B cell (primary cell): ENCODE measurements around the gene POLA2. TPM values are rescaled to one million over a fixed set of nuclear protein-coding genes. Genes with fewer than 3 reads are reported as not detected.

Experiments
- ATAC-seq: fragments of 200-7000 bp; cut with Tn5 transposase; one replicate; pipeline ENCODE4 v1.10.0; 2021; ENCODE audit warnings: low read depth, mild to moderate bottlenecking, moderate number of reproducible peaks, moderate library complexity
- CTCF ChIA-PET: fragments of 350-600 bp; sonication (Branson Sonifier 250); formaldehyde crosslinking; loops from one replicate; lab custom pipeline; 2021; ENCODE audit warnings: antibody characterized with exemption, inconsistent platforms; lab: Charles Lee
- POLR2A ChIA-PET: fragments of 350-600 bp; sonication (Branson Sonifier 250); formaldehyde crosslinking; loops from one replicate; lab custom pipeline; 2021; ENCODE audit warnings: antibody characterized with exemption; lab: Charles Lee
- DNase-seq: peaks from one replicate; pipeline ENCODE4 v3.0.0; 2013
- H2AFZ ChIP-seq: 2 replicates; pipeline ENCODE4 v1.6.1; 2012; ENCODE audit warnings: mild to moderate bottlenecking, low read depth, low read length; ENCODE audit not compliant: insufficient read depth, poor library complexity, severe bottlenecking
- H3K27ac ChIP-seq, 2 donors: 1 replicate in 1 of 2; 2 replicates in 1 of 2; pipeline ENCODE4 v1.5.1; 2012 to 2013; ENCODE audit warnings: low read length in 2 of 2, mild to moderate bottlenecking in 2 of 2, moderate library complexity in 1 of 2
- H3K27me3 ChIP-seq, 4 experiments: fragments of 200-600 bp in 1 of 4; sonication (generic) in 1 of 4; replicated peaks in 1 of 4; 1 replicate in 2 of 4; 2 replicates in 2 of 4; pipeline versions ENCODE4 v1.6.1 to v1.7.0; 2013 to 2016; ENCODE audit warnings: low read length in 3 of 4, mild to moderate bottlenecking in 2 of 4, mixed read lengths in 1 of 4, moderate library complexity in 1 of 4; ENCODE audit not compliant: insufficient read depth in 4 of 4, control insufficient read depth in 3 of 4; ENCODE audit errors: control extremely low read depth in 1 of 4
- H3K36me3 ChIP-seq, 2 experiments: replicated peaks in 1 of 2; 1 replicate in 1 of 2; 2 replicates in 1 of 2; pipeline versions ENCODE4 v1.6.1 to v1.7.1; 2013; ENCODE audit warnings: low read length in 1 of 2; ENCODE audit not compliant: insufficient read depth in 2 of 2, control insufficient read depth in 1 of 2; ENCODE audit errors: control extremely low read depth in 1 of 2, extremely low read depth in 1 of 2
- H3K4me1 ChIP-seq, 2 donors: fragments of 200-600 bp in 1 of 2; sonication (generic) in 1 of 2; 1 replicate in 1 of 2; 2 replicates in 1 of 2; pipeline versions ENCODE4 v1.5.1 to v1.6.1; 2013 to 2017; ENCODE audit warnings: low read length in 2 of 2; ENCODE audit not compliant: control insufficient read depth in 2 of 2, insufficient read depth in 2 of 2
- H3K4me2 ChIP-seq: replicated peaks from 2 replicates; pipeline ENCODE3; 2012; ENCODE audit warnings: mild to moderate bottlenecking, low read depth, low read length; ENCODE audit not compliant: poor library complexity, severe bottlenecking
- H3K4me3 ChIP-seq, 5 experiments: fragments of 200-600 bp in 1 of 5; sonication (generic) in 1 of 5; 1 replicate in 3 of 5; 2 replicates in 2 of 5; pipeline versions ENCODE4 v1.5.1 to v1.7.0; 2011 to 2016; ENCODE audit warnings: low read length in 4 of 5, mild to moderate bottlenecking in 4 of 5, low read depth in 2 of 5, control low read depth in 1 of 5, moderate library complexity in 1 of 5; ENCODE audit not compliant: insufficient read depth in 1 of 5; ENCODE audit errors: control extremely low read depth in 1 of 5, extremely low read depth in 1 of 5
- H3K79me2 ChIP-seq: fragments of 200-600 bp; sonication (generic); one replicate; pipeline ENCODE4 v1.6.0; 2016; ENCODE audit warnings: low read length; ENCODE audit not compliant: control insufficient read depth, insufficient read depth
- H3K9ac ChIP-seq: fragments of 200-600 bp; sonication (generic); 2 replicates; pipeline ENCODE4 v1.6.1; 2017; ENCODE audit warnings: mild to moderate bottlenecking, low read length, moderate library complexity
- H3K9me3 ChIP-seq, 3 donors: one replicate each; pipeline versions ENCODE4 v1.6.1 to v1.7.1; 2013; ENCODE audit warnings: low read length in 2 of 3; ENCODE audit not compliant: control insufficient read depth in 2 of 3, insufficient read depth in 1 of 3; ENCODE audit errors: control extremely low read depth in 1 of 3
- H4K20me1 ChIP-seq: 2 replicates; pipeline ENCODE4 v1.6.0; 2012; ENCODE audit warnings: mild to moderate bottlenecking, low read length; ENCODE audit not compliant: insufficient read depth, control insufficient read depth, poor library complexity, severe bottlenecking
- H3K27ac Mint-ChIP-seq: one replicate; pipeline ENCODE4 v1.8.0; 2021; ENCODE audit warnings: mixed read lengths
- H3K27me3 Mint-ChIP-seq: one replicate; pipeline ENCODE4 v1.8.0; 2021; ENCODE audit warnings: mixed read lengths
- H3K4me1 Mint-ChIP-seq: one replicate; pipeline ENCODE4 v1.8.0; 2021; ENCODE audit warnings: mixed read lengths
- H3K4me3 Mint-ChIP-seq: one replicate; pipeline ENCODE4 v1.8.0; 2021; ENCODE audit warnings: mixed read lengths
- H3K9me3 Mint-ChIP-seq: one replicate; pipeline ENCODE4 v1.8.0; 2022; ENCODE audit warnings: mixed read lengths; ENCODE audit not compliant: insufficient read depth
- CTCF ChIP-seq: fragments of 200-600 bp; IDR thresholded peaks from one replicate; pipeline ENCODE4 v1.8.0; 2022; ENCODE audit warnings: antibody characterized with exemption, mild to moderate bottlenecking
- EZH2 ChIP-seq: IDR thresholded peaks from 2 replicates; pipeline ENCODE4 v1.6.1; 2012; ENCODE audit warnings: borderline replicate concordance, low read depth, mild to moderate bottlenecking, moderate library complexity, low read length; ENCODE audit not compliant: insufficient read depth, poor library complexity, severe bottlenecking
- WGBS: methylation state at CpG from one replicate; pipeline ENCODE4 v1.1.5; 2013; ENCODE audit warnings: missing lambda C conversion rate; ENCODE audit not compliant: insufficient coverage; 5-methylcytosine and 5-hydroxymethylcytosine counted together
- intact Hi-C: fragments of 100-400 bp; cut with micrococcal nuclease; formaldehyde crosslinking; loops from one replicate; pipeline ENCODE4 v1.10.0; 2022
- polyA plus RNA-seq: library from polyadenylated mRNA; depleted of rRNA; stranded (reverse); fragments of >200 nt; gene quantifications from 2 replicates; pipeline ENCODE4 v1.2.3, GENCODE V29; 2012
- total RNA-seq, 2 donors: library from RNA; stranded (reverse); fragments of 120-200 nt in 1 of 2; gene quantifications; 1 replicate in 1 of 2; 2 replicates in 1 of 2; pipeline versions ENCODE4 v1.2.3 to v1.2.4, GENCODE V29; 2013 to 2022

Gene POLA2
- total and polyA plus RNA-seq, 2 donors (not counting 1 experiment from before 2014, with no cell fraction given) = 13.0 to 28.7 TPM

- Mint-ChIP-seq H3K9me3 (no peaks in the 10 kb centered on the region), H3K27me3 (peaks cover 9% of the 10 kb centered on the region), H3K4me3 (no peak overlapping the region), H3K27ac (no peak overlapping the region), H3K4me1 (peaks cover 6% of the 10 kb centered on the region)
- no peak for DNase-seq
- H3K27me3 ChIP-seq = peaks cover 0 to 12% (median 5%) of the 10 kb centered on the region in 4 experiments
- H2AFZ ChIP-seq = no peak overlapping the region
- H3K9me3 ChIP-seq = no peaks in the 10 kb centered on the region
- no peaks in the 10 kb centered on the region for H3K36me3 ChIP-seq
- peaks cover 6 to 13% of the 10 kb centered on the region in 2 donors for H3K4me1 ChIP-seq
- no peak overlapping the region for H3K27ac ChIP-seq
- TF ChIP-seq CTCF (no peak), EZH2 (no peak)
- CTCF ChIA-PET = interaction anchor here (1.0 to 2.7 kb wide), 2 partner anchors 19 to 35 kb away, joined by 5 to 9 read pairs; no protein-coding TSS in a partner anchor
- no peak overlapping the region for H3K4me3 ChIP-seq
- 97% methylated on average over 4 of the region's 6 CpGs for WGBS
- ATAC-seq = no peak
- POLR2A ChIA-PET = interaction anchor here (0.5 kb wide), 1 partner anchor 450 kb away, joined by 3 read pairs; no protein-coding TSS in a partner anchor
- H3K4me2 ChIP-seq = no peak overlapping the region
- no peaks in the 10 kb centered on the region for H3K79me2 ChIP-seq
- H3K9ac ChIP-seq = no peak overlapping the region
- H4K20me1 ChIP-seq = no peaks in the 10 kb centered on the region
- intact Hi-C loops = no loop called here
Observed at GRCh38 chr11:65310736-65311135, 49.0 kb downstream of the POLA2 start.

GRCh38 chr11:65311170-65311678 is 49.5 kb downstream of the POLA2 start:
- no peak overlapping the region for H3K27ac ChIP-seq
- 87% methylated on average over 2 of the region's 5 CpGs for WGBS
- DNase-seq (no peak), ATAC-seq (no peak)
- intact Hi-C loops = no loop called here
- no peak overlapping the region for H2AFZ ChIP-seq
- H3K4me2 ChIP-seq = no peak overlapping the region
- POLR2A ChIA-PET = interaction anchor here (0.5 kb wide), 1 partner anchor 450 kb away, joined by 3 read pairs; no protein-coding TSS in a partner anchor
- H3K9ac ChIP-seq = no peak overlapping the region
- TF ChIP-seq EZH2 = no peak
- TF ChIP-seq CTCF = no peak
- H3K4me1 Mint-ChIP-seq = peaks cover 10% of the 10 kb centered on the region
- H3K9me3 Mint-ChIP-seq = no peaks in the 10 kb centered on the region
- H3K9me3 ChIP-seq = no peaks in the 10 kb centered on the region
- H3K27me3 Mint-ChIP-seq = peaks cover 9% of the 10 kb centered on the region
- H3K4me3 ChIP-seq = no peak overlapping the region
- no peaks in the 10 kb centered on the region for H3K36me3 ChIP-seq
- peaks cover 0 to 12% (median 5%) of the 10 kb centered on the region in 4 experiments for H3K27me3 ChIP-seq
- CTCF ChIA-PET = interaction anchor here (1.0 to 7.4 kb wide), 3 partner anchors 18 to 36 kb away, joined by 5 to 214 read pairs (median 9); partner anchors contain the start of gene DPF2
- H3K4me3 Mint-ChIP-seq = no peak overlapping the region
- no peak overlapping the region for H3K27ac Mint-ChIP-seq
- peaks cover 8 to 17% of the 10 kb centered on the region in 2 donors for H3K4me1 ChIP-seq
- H4K20me1 ChIP-seq = no peaks in the 10 kb centered on the region
- H3K79me2 ChIP-seq = no peaks in the 10 kb centered on the region
